RWPE2 (cell line): ENCODE measurements around the gene HADHA.

Source experiments
- ATAC-seq: fragments of 200-7000 bp; cut with Tn5 transposase; 3 replicates; pipeline ENCODE4 v1.9.1; 2021; ENCODE audit warnings: low read depth
- DNase-seq: peaks from one replicate; pipeline ENCODE4 v3.0.0-alpha.2; 2020; ENCODE audit warnings: low spot score
- H3K27ac ChIP-seq: fragments of 450-650 bp; 2 replicates; pipeline ENCODE4 v1.5.1; 2017; ENCODE audit warnings: mild to moderate bottlenecking; ENCODE audit not compliant: poor library complexity, severe bottlenecking
- H3K27me3 ChIP-seq: fragments of 250-450 bp; sonication (Bioruptor Pico); 2 replicates; pipeline ENCODE4 v1.5.1; 2021; ENCODE audit warnings: mild to moderate bottlenecking, moderate library complexity; ENCODE audit not compliant: insufficient read depth, poor library complexity, severe bottlenecking
- H3K36me3 ChIP-seq: fragments of 250-450 bp; sonication (Bioruptor Pico); 2 replicates; pipeline ENCODE4 v1.5.1; 2020; ENCODE audit warnings: low read depth, mild to moderate bottlenecking, moderate library complexity
- H3K4me1 ChIP-seq: fragments of 250-450 bp; sonication (Bioruptor Pico); 2 replicates; pipeline ENCODE4 v1.5.1; 2021; ENCODE audit warnings: mild to moderate bottlenecking, moderate library complexity; ENCODE audit not compliant: insufficient read depth, poor library complexity, severe bottlenecking
- H3K4me3 ChIP-seq: fragments of 250-450 bp; sonication (Bioruptor Pico); 2 replicates; pipeline ENCODE4 v1.5.1; 2021; ENCODE audit warnings: mild to moderate bottlenecking, moderate library complexity; ENCODE audit not compliant: severe bottlenecking
- H3K9me3 ChIP-seq: fragments of 250-450 bp; sonication (Bioruptor Pico); 2 replicates; pipeline ENCODE4 v1.5.1; 2021; ENCODE audit warnings: mild to moderate bottlenecking, moderate library complexity; ENCODE audit not compliant: severe bottlenecking
- TF ChIP-seq, protein P1 (sequence below): fragments of 450-650 bp; IDR thresholded peaks from one replicate; pipeline ENCODE4 v1.5.1; 2017; ENCODE audit warnings: mild to moderate bottlenecking, moderate library complexity; ENCODE audit not compliant: poor library complexity, severe bottlenecking

HADHA gene

DNA sequence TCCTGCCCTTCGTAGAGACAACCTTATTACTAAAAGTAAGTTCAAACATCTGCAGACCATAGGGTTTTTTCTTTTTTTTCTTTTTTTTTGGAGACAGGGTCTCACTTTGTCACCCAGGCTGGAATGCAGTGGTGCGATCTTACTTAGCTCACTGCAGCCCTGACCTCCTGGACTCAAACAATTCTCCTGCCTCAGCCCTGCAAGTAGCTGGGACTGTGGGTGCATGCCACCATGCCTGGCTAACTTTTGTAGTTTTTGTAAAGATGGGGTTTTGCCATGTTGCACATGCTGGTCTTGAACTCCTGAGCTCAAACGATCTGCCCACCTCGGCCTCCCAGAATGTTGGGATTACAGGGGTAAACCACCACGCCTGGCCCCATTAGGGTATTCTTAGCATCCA is 32.4 kb downstream of the HADHA start:
- Histone ChIP-seq H3K9me3 (no peaks in the 10 kb centered on the region), H3K4me1 (no peaks in the 10 kb centered on the region), H3K4me3 (no peak overlapping the region), H3K36me3 (peaks cover 93% of the 10 kb centered on the region), H3K27me3 (no peaks in the 10 kb centered on the region), H3K27ac (no peak overlapping the region)
- DNase-seq (no peak), ATAC-seq (no peak)
- TF ChIP-seq, protein P1, sequence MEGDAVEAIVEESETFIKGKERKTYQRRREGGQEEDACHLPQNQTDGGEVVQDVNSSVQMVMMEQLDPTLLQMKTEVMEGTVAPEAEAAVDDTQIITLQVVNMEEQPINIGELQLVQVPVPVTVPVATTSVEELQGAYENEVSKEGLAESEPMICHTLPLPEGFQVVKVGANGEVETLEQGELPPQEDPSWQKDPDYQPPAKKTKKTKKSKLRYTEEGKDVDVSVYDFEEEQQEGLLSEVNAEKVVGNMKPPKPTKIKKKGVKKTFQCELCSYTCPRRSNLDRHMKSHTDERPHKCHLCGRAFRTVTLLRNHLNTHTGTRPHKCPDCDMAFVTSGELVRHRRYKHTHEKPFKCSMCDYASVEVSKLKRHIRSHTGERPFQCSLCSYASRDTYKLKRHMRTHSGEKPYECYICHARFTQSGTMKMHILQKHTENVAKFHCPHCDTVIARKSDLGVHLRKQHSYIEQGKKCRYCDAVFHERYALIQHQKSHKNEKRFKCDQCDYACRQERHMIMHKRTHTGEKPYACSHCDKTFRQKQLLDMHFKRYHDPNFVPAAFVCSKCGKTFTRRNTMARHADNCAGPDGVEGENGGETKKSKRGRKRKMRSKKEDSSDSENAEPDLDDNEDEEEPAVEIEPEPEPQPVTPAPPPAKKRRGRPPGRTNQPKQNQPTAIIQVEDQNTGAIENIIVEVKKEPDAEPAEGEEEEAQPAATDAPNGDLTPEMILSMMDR, result no peak

DNA sequence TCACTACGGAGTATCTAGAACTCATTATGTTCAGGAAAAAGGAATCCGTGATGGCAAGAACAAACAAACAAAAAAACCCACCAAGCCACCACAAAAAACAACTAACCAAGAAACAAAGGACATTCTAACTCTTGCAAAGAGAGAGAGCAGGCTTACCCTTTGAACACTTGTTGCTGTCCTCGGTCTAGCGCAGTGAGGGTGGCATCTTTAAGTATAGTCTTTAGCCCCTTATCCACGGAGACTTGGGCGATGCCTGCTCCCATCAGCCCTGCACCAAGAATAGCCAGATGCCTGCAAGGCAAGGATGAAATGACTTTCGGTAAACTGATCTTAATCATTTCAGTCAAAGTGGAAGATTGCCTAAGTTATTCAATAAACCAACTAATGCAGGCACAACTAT is 40.5 kb downstream of the HADHA start:
- DNase-seq, result no peak
- no peaks in the 10 kb centered on the region for H3K9me3 ChIP-seq
- H3K36me3 ChIP-seq, result peaks cover 90% of the 10 kb centered on the region
- H3K4me1 ChIP-seq, result no peaks in the 10 kb centered on the region
- no peak for ATAC-seq
- TF ChIP-seq, protein P1, result no peak
- no peak overlapping the region for H3K27ac ChIP-seq
- no peak overlapping the region for H3K4me3 ChIP-seq
- H3K27me3 ChIP-seq, result no peaks in the 10 kb centered on the region

DNA sequence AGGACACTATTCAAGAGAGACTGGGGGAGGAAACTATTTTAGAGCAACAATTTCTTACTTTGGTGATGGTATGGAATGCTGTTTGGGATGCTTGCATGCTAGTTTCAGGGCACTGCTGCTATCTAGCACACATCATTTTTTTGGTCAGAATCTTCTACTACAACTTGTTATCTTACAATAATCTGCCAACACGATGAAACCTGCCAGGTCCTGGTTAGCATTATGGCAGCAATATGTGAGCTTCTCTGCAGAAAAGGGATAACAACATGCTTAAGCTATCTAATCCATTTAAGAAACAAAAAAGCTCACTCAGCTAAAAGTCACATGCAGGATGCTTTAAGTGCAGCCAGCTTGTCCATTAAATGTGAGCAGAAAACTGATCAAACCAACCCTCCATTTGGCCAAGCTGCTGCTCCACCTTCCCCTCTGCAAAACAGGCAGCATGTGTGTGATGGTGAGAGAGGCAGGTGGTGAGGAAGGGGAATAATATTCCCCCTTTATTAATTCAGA is 41.4 kb downstream of the HADHA start:
- H3K27ac ChIP-seq, result no peak overlapping the region
- TF ChIP-seq, protein P1, result no peak
- no peaks in the 10 kb centered on the region for H3K27me3 ChIP-seq
- DNase-seq (no peak), ATAC-seq (no peak)
- no peaks in the 10 kb centered on the region for H3K4me1 ChIP-seq
- no peak overlapping the region for H3K4me3 ChIP-seq
- peaks cover 88% of the 10 kb centered on the region for H3K36me3 ChIP-seq
- H3K9me3 ChIP-seq, result no peaks in the 10 kb centered on the region

DNA sequence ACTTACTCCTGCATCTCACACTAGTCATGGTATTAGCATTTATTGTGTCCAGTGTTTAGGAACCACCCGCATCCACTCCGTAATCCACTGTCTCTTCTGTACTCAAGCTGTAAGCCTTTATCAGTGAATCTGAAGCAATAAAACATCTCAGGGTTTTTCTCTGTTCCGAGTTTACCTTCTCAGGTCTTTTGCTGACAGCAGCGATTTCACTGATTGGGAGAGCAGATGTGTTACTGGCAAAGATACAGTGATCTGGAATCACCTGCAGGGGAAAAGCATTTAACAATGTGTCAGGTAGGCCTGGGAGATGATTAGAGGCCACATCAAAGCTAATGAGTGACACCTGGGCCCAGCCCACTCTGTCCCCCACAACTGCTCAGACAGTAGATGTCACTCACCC is 46.9 kb downstream of the HADHA start:
- H3K9me3 ChIP-seq, result no peaks in the 10 kb centered on the region
- H3K4me1 ChIP-seq, result no peaks in the 10 kb centered on the region
- peaks cover 90% of the 10 kb centered on the region for H3K36me3 ChIP-seq
- TF ChIP-seq, protein P1, result no peak
- ATAC-seq, result no peak
- H3K27ac ChIP-seq, result no peak overlapping the region
- DNase-seq, result no peak
- H3K27me3 ChIP-seq, result no peaks in the 10 kb centered on the region
- H3K4me3 ChIP-seq, result no peak overlapping the region

DNA sequence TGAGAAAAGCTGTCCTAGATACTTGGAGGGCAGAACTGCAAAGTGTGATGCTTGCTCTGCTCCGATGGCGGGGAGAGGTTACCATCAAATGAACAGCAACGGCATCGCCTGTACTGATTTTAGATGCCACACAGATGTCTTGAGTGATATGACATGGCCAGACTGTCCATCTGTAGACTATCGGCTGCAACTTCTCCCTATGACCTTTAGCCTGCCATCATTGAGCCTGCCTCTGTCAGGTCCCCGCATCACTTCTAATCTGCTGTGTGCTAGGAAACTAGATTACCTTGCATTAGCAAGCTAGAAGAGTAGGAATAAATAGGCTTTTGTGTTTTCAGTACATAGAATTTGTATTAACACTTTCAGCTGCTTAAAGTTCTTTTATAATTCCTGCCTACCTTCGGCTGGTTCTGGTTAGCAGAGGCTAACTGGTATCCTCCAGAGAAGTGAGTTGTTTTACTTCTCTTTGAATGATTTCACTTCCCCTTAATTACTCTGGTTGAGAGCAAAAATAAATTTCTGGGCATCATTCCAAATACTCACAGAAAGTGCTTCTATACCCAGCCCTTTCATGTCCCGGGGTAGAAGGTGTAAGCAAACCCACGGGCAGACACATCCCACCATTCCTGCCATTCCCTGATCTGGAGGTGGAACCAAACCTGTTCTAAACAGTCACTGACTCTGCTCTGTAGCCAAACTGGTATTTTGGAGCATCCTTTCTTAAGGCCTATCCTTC is 47.6 kb downstream of the HADHA start:
- no peaks in the 10 kb centered on the region for H3K27me3 ChIP-seq
- peaks cover 87% of the 10 kb centered on the region for H3K36me3 ChIP-seq
- H3K27ac ChIP-seq, result no peak overlapping the region
- TF ChIP-seq, protein P1, result no peak
- H3K4me1 ChIP-seq, result no peaks in the 10 kb centered on the region
- H3K4me3 ChIP-seq, result no peak overlapping the region
- DNase-seq, result no peak
- no peaks in the 10 kb centered on the region for H3K9me3 ChIP-seq
- ATAC-seq, result no peak
